Tongue (tissue), 2 donors: ENCODE results near the gene GAPDHS. TPM values are rescaled to one million over a fixed set of nuclear protein-coding genes. Genes with fewer than 3 reads are reported as not detected.

Experiments
- DNase-seq: peaks from one replicate; pipeline ENCODE4 v3.0.0-alpha.2; 2015
- total RNA-seq: library from RNA; depleted of rRNA; stranded (reverse); fragments of >200 nt; gene quantifications from one replicate; pipeline ENCODE4 v1.2.3, GENCODE V29; 2014

Gene GAPDHS
- total RNA-seq, 1 donor from 2014 or later = not detected

GRCh38 chr19:35510626-35510964 lies 22.7 kb upstream of the GAPDHS start:
- no peak for DNase-seq

GRCh38 chr19:35511337-35511736 lies 21.9 kb upstream of the GAPDHS start:
- DNase-seq = no peak

GRCh38 chr19:35512831-35513627 lies 20.2 kb upstream of the GAPDHS start:
- peak; percentile 77 for DNase-seq

- DNase-seq = no peak
These were observed 19.5 kb upstream of the GAPDHS start, which contains the start of gene DMKN for GRCh38 chr19:35513628-35514281. Gene DMKN, minus strand, starts transcription at chr19:35513649. Its CDS starts 174 bp downstream, at chr19:35513475.

GRCh38 chr19:35514282-35514809 lies 18.9 kb upstream of the GAPDHS start:
- no peak for DNase-seq

- DNase-seq = no peak
These were observed 16.9 kb upstream of the GAPDHS start for GRCh38 chr19:35516310-35516709.

GRCh38 chr19:35517342-35517741 lies 15.9 kb upstream of the GAPDHS start:
- no peak for DNase-seq

- DNase-seq = no peak
These were observed 14.9 kb upstream of the GAPDHS start for GRCh38 chr19:35518313-35518712.

- no peak for DNase-seq
These were observed 14.0 kb upstream of the GAPDHS start for GRCh38 chr19:35519291-35519690.

GRCh38 chr19:35521124-35521743 lies 12.0 kb upstream of the GAPDHS start:
- no peak for DNase-seq

GRCh38 chr19:35522745-35523327 lies 10.4 kb upstream of the GAPDHS start:
- DNase-seq = no peak

GRCh38 chr19:35524181-35524837 lies 8.9 kb upstream of the GAPDHS start:
- no peak for DNase-seq

GRCh38 chr19:35525873-35526272 lies 7.4 kb upstream of the GAPDHS start:
- no peak for DNase-seq

- no peak for DNase-seq
These were observed 4.8 kb upstream of the GAPDHS start, which contains the start of gene SBSN for GRCh38 chr19:35528218-35529038. Gene SBSN, minus strand, starts transcription at chr19:35528311. Its CDS starts 30 bp downstream, at chr19:35528281.

GRCh38 chr19:35529241-35530218 lies 3.7 kb upstream of the GAPDHS start:
- no peak for DNase-seq

- DNase-seq = no peak
These were observed 2.0 kb upstream of the GAPDHS start for GRCh38 chr19:35531291-35531690.

- no peak for DNase-seq
These were observed 651 bp downstream of the GAPDHS start for GRCh38 chr19:35533822-35534392.

- DNase-seq = no peak
These were observed 1.7 kb downstream of the GAPDHS start for GRCh38 chr19:35534803-35535480.

- no peak for DNase-seq
These were observed 6.1 kb downstream of the GAPDHS start for GRCh38 chr19:35539314-35539713.
